Endothelial cell of umbilical vein (primary cell): ENCODE results near the gene PGBD5.

Experiments used
- EZH2 ChIP-seq: IDR thresholded peaks from 2 replicates; pipeline ENCODE4 v1.6.1; 2012; ENCODE audit warnings: borderline replicate concordance, low read depth, mild to moderate bottlenecking, moderate library complexity, low read length, inconsistent platforms; ENCODE audit not compliant: severe bottlenecking
- FOS ChIP-seq: IDR thresholded peaks from 2 replicates; pipeline ENCODE4 v1.6.1; 2011; ENCODE audit warnings: mild to moderate bottlenecking, low read length, moderate library complexity, borderline replicate concordance; ENCODE audit not compliant: insufficient read depth
- GATA2 ChIP-seq: IDR thresholded peaks from 2 replicates; pipeline ENCODE4 v1.7.0; 2011; ENCODE audit warnings: low read depth, mild to moderate bottlenecking, moderate library complexity, mixed read lengths, low read length; ENCODE audit not compliant: insufficient read length, insufficient read depth
- JUN ChIP-seq: IDR thresholded peaks from 2 replicates; pipeline ENCODE4 v1.6.1; 2011; ENCODE audit warnings: borderline replicate concordance, low read depth; ENCODE audit not compliant: insufficient read length, insufficient read depth
- MAX ChIP-seq: IDR thresholded peaks from 2 replicates; pipeline ENCODE4 v1.6.1; 2011; ENCODE audit not compliant: insufficient read depth, insufficient read length
- MYC ChIP-seq: IDR thresholded peaks from one replicate; pipeline ENCODE4 v1.6.1; 2011; ENCODE audit warnings: mild to moderate bottlenecking, low read depth, low read length
- POLR2A ChIP-seq: IDR thresholded peaks from 2 replicates; pipeline ENCODE4 v1.6.1; 2012; ENCODE audit warnings: low read depth, mild to moderate bottlenecking, control low read depth, low read length
- POLR2AphosphoS5 ChIP-seq: IDR thresholded peaks from 2 replicates; pipeline ENCODE4 v1.6.1; 2012; ENCODE audit warnings: low read depth, mild to moderate bottlenecking, control low read depth, low read length, moderate library complexity; ENCODE audit not compliant: insufficient read depth
- TF ChIP-seq, protein P1 (sequence below), 2 donors: IDR thresholded peaks; 1 replicate in 1 of 2; 2 replicates in 1 of 2; pipeline ENCODE4 v1.5.1; 2011; ENCODE audit warnings: low read length in 2 of 2, mild to moderate bottlenecking in 2 of 2, moderate library complexity in 2 of 2, control low read depth in 1 of 2, inconsistent platforms in 1 of 2, low read depth in 1 of 2; ENCODE audit not compliant: insufficient read depth in 1 of 2; ENCODE audit errors: extremely low read depth in 1 of 2

- TF ChIP-seq, protein P1, sequence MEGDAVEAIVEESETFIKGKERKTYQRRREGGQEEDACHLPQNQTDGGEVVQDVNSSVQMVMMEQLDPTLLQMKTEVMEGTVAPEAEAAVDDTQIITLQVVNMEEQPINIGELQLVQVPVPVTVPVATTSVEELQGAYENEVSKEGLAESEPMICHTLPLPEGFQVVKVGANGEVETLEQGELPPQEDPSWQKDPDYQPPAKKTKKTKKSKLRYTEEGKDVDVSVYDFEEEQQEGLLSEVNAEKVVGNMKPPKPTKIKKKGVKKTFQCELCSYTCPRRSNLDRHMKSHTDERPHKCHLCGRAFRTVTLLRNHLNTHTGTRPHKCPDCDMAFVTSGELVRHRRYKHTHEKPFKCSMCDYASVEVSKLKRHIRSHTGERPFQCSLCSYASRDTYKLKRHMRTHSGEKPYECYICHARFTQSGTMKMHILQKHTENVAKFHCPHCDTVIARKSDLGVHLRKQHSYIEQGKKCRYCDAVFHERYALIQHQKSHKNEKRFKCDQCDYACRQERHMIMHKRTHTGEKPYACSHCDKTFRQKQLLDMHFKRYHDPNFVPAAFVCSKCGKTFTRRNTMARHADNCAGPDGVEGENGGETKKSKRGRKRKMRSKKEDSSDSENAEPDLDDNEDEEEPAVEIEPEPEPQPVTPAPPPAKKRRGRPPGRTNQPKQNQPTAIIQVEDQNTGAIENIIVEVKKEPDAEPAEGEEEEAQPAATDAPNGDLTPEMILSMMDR (IDR thresholded peaks at IDR 0.05; ENCODE audit: extremely low read depth in 1 of 2, insufficient read depth in 1 of 2, low read depth in 1 of 2, low read length in 2 of 2) = no peak
- no peak for TF ChIP-seq MYC
- TF ChIP-seq POLR2A = no peak
- no peak for TF ChIP-seq EZH2
- TF ChIP-seq POLR2AphosphoS5 = no peak
- no peak for TF ChIP-seq MAX
- TF ChIP-seq GATA2 = no peak
- TF ChIP-seq FOS = no peak
- TF ChIP-seq JUN = no peak
Measured at GRCh38 chr1:230382001-230382491, 44.1 kb downstream of the PGBD5 start.
